Activated gamma-delta T cell (primary cell): ENCODE data around the gene PKHD1.

Experiments
- DNase-seq: peaks from one replicate; lab custom pipeline; 2025; lab: John Stamatoyannopoulos, UW

PKHD1 gene

GRCh38 chr6:52046456-52046855 is 41.0 kb downstream of the PKHD1 start:
- no peak for DNase-seq

DNA sequence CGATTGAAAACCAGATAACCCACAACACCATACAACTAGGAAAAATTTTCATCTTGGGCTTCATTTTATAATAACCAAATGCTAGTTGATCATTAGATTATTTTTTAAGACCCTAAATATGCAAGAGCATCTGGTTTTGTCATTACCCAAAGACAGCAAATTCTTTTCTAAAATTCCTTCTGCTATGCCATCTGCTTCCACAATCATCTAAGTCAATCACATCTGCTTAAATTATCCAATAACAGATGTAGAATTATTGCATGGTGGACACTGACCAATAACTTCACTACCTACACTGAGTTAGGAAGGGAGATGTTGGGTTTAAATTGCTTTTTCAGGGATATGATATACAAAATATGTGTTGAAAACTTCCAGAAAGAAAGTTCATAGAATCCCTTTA is 41.9 kb downstream of the PKHD1 start:
- no peak for DNase-seq

DNA sequence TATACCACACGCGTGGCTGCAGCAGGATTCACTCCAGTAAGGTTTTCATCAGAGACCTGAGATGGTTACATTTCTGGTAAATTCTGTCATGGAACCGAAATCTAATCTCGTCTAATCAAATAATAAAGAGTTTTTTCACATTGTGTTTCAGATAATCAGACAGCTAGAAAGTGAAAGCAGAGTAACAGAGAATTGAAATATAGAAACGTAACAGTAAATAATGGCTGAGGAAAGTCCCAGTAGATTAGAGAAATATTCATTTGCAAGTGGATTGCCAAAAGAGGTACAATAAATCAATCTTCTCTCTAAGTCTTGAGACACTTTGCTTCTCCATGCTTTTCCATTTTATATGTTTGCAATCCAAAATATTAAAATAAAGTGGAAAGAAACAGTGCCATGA is 42.4 kb downstream of the PKHD1 start:
- no peak for DNase-seq

DNA sequence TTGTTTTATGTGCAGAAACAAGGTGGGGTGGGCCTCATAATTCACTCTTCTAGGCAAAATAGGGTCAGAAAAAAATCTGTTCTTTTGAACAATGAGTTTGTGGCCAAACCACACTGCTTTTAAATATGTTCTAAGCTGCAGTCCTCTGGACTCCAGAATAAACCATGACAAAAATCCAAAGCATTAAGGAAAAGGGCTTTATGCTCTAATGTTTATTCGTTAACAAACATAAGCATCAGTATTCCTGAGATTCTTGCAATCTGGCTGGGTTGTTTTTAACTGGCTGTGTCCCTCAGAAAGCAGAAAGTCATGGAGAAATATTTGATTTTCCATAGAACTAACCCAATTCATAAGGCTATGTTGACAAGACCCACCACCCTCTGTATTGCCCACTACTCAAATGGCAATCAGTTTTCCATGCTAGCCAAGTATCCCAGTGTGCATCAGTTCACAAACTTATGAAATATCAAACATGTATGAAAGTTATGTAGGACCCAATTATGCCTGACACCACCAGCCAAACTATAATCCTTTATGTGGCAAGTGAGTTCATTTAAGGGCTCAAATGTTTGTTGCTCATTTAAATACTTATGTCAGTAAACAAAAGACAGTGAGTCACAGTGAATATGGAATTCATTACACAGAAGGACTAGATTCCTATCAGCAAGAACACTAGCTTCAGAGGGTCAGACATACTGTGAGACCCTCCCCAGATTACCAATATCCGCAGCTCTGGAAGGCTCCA is 45.1 kb downstream of the PKHD1 start:
- no peak for DNase-seq

GRCh38 chr6:52041134-52041533 is 46.3 kb downstream of the PKHD1 start:
- no peak for DNase-seq

- DNase-seq: no peak
Observed at GRCh38 chr6:52027699-52028098, 59.7 kb downstream of the PKHD1 start.

- DNase-seq: no peak
Observed at GRCh38 chr6:52024451-52025068, 62.9 kb downstream of the PKHD1 start.

DNA sequence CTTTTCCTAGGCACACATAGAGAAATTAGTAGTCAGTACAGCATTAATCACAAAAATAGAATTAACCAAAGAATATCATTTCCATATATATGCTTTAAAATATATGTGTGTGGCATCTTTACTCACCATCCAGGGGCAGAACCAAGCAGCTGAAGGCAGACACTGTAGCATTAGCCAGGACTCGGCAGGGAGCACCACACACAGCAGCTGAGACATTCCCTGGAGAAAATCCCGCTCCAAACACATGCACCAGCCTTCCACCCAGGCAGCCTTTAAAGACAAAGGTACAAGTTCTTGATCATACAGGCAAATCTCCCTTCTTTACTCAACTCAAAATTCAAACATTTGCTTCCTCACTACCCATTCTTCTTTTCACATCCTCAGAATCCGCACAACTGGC is 64.7 kb downstream of the PKHD1 start:
- DNase-seq: no peak

- DNase-seq: no peak
Observed at GRCh38 chr6:52020945-52021570, 66.4 kb downstream of the PKHD1 start.

- no peak for DNase-seq
Observed at GRCh38 chr6:52019881-52020280, 67.5 kb downstream of the PKHD1 start.

GRCh38 chr6:52019092-52019491 is 68.3 kb downstream of the PKHD1 start:
- no peak for DNase-seq

DNA sequence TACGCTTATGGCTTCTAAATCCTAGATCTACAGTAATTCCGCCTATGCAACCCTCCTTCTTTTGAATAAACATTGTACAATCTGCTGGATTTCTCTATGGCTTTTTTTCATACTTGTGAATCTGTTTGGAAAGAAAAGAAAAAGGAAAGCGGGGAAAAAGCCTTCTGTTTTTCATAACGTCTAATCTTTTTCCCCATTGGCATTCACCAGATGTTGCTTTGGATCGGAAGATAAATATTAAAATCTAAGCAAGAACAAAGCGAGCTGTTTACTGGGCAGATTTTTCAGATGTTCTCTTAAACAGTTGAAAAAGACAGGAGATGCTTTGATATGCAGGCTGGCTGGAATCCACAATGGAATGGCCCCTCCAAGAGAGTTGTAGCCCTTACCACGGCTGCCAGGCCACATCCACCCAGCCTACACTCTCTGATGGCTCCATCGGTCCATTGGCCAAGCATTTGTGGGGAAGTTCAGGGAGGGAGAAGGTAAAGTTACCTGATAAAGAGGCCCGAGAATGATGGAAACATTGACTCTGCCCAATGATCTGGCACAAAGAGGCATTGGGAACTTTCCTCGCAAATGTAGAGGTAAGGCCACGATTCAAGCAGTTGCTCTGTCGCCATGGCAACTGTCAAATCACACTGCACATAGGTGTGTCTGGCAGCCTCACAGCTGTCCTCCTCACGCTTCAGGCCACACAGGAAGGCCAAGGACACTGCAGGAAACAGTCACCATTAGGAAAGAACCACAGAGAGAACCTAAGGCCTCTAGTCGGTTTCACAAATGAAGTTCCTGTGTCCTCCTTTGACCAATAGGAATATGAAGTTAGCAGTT is 70.3 kb downstream of the PKHD1 start:
- DNase-seq: no peak

DNA sequence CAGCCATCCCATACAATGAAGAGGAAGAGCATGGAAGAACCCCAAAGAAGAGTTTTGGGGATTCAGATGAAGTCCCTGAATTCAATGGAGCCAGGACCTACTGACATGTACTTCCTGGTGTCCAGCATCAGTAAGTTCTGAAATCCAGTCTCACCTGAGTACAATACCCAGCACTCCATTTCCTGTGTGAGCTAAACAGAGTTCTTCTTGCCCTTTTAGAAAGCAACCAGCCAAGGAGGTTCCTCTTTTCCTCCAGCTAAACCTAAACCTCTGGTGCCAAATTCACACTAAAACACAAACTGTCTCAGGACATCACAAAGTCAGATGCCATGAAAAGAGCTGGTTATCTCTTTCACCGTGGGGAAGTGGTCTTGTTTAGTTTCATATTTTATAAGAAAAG is 71.5 kb downstream of the PKHD1 start:
- DNase-seq: no peak

GRCh38 chr6:52014391-52014790 is 73.0 kb downstream of the PKHD1 start:
- DNase-seq: no peak

DNA sequence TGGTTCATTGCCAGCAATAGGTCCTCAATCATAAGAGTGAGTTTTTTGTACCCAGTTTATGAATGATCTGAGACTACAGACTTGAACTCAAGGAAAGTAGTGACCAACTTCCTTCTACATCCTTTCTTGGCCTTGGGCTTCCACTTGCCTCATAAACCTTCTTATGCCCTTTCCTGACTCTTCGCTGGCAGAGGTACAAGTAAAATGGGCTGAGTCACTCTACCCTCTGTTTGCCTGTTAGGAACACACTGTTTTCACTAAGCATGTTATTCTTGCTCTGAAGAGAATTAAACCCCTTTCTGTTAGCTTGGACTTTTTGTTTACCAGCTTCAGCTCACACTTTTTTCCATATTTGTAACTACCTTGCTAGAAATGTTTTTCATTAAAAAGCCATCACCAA is 74.4 kb downstream of the PKHD1 start:
- no peak for DNase-seq

GRCh38 chr6:52012582-52012981 is 74.8 kb downstream of the PKHD1 start:
- DNase-seq: no peak

DNA sequence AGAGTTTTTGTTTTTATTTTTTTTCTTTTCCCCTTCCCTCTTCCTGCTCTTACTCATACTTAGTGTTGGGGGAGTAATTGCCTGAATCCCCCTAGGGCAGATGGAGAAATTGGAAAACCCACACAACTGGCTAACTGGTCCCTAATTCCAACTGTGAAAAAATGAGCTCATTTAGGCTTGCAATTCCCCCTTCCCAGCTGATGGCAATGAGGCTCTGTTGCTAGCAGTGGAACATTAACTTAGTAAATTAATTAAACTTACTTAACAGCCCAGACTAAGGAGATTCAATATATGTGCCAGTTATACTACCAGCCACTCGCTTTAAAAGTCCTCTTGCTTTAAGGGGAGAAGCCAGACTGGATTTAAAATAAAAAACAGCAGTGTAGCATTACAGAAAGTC is 76.6 kb downstream of the PKHD1 start:
- DNase-seq: no peak

DNA sequence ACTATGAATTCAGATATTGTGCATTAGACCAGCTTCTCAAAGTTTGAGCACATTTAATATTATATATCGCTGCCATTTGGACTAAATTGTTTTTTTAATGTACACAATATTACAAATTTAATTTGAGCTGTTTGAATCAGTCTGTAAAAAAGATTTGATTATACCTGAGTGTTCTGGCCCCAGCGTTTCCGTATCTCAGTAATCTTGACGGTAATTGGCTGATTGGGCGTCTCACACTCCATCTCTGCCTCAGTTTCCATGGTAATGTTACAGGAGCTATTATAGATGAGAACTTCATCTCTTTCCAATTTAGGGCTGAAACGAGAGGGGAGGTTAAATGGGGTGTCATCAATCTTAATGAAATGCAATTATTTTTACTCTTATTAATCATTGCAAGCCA is 77.3 kb downstream of the PKHD1 start:
- no peak for DNase-seq

DNA sequence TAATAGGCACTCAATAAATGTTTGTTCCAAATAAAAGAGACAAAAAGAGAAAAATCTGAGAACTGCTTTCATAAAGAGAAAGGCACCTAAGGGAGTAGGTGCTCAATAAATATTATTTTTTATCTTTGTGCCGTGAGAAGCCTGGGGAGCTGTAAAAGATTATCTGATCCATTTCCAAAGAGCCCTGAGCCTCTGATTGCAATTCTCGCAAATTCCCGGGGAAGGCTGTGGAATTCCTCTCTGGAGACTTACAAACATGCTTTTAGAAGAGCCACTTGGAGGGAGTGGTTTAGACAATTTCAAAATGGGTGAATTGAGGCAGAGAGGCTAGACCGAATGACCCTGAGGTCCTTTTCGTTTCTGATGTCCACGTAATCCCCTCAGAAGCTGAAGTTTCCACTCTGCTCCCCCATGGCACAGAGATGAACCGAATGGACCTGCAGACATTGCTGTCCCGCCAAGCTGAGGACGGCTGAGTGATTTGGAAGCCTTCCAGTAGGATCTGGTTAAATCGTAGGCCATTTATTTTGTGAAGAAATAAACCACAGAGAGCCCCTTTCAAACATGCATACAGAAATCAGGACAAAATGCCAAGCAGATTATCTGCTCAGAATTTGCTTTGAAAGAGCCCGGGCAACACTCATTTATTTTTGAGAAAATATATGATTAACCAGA is 77.8 kb downstream of the PKHD1 start:
- no peak for DNase-seq

DNA sequence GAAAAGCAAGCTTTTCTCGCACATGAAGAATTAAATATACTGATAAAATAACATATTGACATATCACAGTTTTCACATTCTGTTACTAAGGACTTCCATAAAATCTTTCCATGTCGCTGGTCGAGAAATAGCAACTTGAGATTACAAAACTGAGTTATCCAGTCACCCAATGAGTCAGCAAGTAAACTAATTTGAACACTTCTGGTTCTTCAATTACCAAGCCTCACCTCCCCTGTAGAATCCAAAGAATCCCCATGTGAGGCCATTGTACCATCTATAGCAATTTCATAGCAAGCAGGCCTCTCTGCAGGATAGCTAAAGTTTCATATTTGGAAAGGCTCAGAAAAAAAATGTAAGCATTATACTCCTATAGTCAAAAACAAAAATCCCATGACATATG is 87.3 kb downstream of the PKHD1 start:
- DNase-seq: no peak

GRCh38 chr6:51996296-51996947 is 91.0 kb downstream of the PKHD1 start:
- DNase-seq: no peak
